ENCODE results near the gene PLEKHA8. TPM values are rescaled to one million over a fixed set of nuclear protein-coding genes. Genes with fewer than 3 reads are reported as not detected.
A peak's percentile ranks its signal among the peaks of the same experiment; 100 is the strongest.

The PLEKHA8 gene
- total RNA-seq, 2 donors from 2014 or later: 12.4 to 13.6 TPM

DNA sequence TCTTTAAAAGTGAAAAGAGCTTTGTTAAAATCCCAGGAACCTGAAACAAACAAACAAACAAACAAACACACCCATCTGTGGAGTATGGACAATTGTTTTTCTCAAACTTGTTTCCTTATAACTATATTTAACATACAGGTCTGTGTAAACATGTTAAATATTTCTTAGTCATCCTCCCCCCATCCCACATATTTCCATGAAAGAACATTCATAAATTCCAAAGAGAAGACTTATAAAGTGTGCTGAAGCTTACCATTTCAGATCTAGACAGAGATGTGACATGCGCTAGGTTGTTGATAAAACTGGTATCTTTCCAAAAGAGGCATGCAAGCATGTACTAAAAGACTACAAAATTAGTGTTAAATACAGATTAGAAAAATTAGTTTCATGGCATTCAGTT lies 8.3 kb upstream of the PLEKHA8 start:
- DNase-seq (no peak), ATAC-seq (peak; percentile 42)
- intact Hi-C loops (cut with DNase I, micrococcal nuclease): no loop called here

DNA sequence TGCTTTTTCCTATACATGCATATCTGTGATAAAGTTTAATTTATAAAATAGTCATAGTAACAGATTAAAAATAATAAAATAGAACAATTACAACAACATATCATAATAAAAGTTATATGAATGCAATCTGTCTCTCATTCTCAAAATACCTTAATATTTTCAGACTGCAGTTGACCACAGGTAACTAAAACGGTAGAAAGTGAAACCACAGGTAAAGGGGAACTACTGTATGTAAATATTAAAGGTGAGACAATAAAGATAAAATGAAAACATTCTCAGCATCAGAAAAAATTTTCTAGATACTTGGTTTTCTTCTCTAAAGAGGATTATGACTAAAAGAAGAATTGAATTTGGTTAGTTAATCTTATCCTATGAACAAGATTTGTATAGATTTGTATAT lies 7.7 kb upstream of the PLEKHA8 start:
- ATAC-seq: peak; percentile 35
- no peak for DNase-seq
- intact Hi-C loops (cut with DNase I, micrococcal nuclease): no loop called here

DNA sequence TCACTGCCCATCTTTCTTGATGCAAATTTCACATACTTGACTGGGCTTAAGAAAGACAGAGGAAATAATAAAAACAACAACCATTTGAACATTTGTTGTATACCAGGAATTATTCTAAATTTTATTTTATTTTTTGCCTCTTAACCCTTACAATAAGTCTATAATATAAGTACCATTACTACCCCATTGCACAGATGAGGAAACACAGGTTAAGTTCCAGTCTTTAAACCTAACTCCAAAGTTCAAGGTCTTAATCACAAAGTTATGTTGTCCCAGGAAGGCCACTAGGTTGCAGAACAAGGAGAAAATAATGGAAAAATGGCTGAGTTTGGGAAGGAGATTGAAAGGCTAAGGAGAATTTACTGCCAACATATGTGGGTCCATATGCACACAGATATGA lies 5.2 kb upstream of the PLEKHA8 start:
- ATAC-seq: no peak
- no peak for DNase-seq
- intact Hi-C loops (cut with DNase I, micrococcal nuclease): no loop called here

DNA sequence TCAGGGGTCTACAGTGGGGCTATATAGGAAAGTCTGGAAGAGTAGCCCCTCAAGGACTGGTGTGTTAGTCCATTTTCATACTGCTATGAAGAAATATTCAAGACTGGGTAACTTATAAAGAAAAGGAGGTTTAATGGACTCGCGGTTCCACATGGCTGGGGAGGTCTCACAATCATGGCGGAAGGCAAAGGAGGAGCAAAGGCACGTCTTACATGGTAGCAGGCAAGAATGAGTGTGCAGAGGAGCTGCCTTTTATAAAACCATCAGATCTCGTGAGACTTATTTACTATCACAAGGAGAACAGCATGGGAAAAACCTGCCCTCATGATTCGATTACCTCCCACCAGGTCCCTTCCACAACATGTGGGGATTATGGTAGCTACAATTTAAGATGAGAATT lies 4.7 kb upstream of the PLEKHA8 start:
- DNase-seq (no peak), ATAC-seq (no peak)
- intact Hi-C loops (cut with DNase I, micrococcal nuclease): no loop called here

DNA sequence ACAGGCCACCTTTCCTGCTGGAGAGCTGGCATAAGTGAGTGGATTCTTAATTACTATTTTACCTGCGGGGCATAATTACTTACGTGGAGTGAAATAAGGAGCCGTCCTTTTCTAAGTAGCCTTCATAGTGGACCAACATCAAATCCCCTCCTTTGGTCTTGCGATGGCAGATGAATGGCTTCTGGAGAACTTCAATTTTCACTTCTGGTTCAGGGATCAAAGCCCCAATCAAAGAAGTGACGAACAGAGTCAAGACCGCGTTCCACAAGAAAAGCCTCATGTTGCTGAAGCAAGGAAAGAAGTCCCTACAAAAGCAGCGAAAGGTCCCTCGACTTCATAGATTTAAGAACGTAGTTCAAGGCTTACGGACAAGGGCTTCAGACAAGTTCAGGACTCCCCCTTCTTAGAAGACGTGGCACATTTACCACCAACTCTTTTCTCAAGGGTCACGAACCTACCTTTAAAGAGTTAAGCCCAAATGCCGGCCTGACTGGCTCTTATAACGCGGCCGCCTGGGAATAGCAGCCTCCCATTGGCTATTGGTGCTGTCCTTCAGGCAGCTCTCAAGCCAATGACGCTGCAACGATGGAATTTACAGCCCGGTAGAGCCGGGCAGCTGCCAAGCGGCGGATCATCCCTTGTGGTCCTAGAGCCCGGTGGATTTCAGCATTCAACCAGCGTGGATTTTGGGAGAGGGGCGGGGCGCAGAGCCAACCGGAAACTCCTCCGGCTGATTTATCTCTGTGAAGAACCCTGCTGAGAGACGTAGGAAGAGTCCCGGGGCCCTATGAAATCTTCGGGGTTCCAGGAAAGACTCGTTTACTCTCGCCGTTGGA lies 1.8 kb upstream of the PLEKHA8 start, which contains the start of gene FKBP14:
Gene FKBP14 (minus strand): TSS at position 474 of the 836 bp plus-strand sequence. CDS start 194 bp downstream, at position 280.
- intact Hi-C loops (cut with DNase I, micrococcal nuclease): no loop called here

DNA sequence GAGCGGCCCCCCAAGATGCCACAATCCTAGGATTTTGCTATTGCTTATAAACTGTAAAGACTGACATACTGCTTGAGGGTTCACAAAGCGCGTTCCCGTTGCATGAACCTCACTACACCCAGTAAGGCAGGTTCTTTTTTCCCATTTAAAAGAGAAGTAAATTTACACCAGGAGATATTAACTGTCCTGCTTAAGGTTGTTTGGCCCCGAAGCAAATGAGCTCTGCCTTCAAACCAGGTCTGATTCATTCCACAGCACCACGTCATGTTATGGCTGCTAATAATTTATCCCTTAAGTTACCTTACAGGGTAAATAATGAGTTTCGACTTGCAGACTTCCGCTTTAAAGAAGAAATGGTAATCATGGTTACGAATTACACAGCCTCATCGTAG lies 1.2 kb upstream of the PLEKHA8 start:
- intact Hi-C loops (cut with DNase I, micrococcal nuclease): no loop called here
- DNase-seq (no peak), ATAC-seq (peak; percentile 48)

More for the DNA sequence above, 1.8 kb upstream of the PLEKHA8 start, which contains the start of gene FKBP14:
- ATAC-seq (peak; percentile 84), DNase-seq (peak; percentile 95 to 99)

DNA sequence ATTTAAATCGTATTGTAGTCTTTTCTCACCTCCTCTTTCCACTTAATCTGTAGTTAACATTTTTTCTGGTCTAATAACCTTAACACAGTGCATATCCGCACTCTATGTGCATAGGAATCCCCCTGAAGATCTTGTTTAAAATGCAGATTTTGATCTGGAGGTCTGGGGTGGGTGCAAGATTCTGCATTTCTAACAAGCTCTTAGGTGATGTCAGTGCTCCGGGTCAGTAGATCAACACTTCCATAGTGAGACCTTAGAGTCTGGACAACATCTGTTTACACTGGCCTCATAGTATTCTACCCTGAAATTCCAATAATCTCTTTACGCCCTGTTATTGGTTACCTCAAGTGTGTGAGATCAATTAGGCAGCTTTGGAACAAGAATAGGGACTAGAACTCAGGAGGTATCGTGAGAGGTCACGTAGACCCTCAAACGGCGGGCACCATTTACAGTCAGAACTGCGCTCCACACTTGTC lies 434 bp upstream of the PLEKHA8 start:
- intact Hi-C loops (cut with DNase I, micrococcal nuclease): no loop called here
- ATAC-seq (peak; percentile 1), DNase-seq (no peak)

DNA sequence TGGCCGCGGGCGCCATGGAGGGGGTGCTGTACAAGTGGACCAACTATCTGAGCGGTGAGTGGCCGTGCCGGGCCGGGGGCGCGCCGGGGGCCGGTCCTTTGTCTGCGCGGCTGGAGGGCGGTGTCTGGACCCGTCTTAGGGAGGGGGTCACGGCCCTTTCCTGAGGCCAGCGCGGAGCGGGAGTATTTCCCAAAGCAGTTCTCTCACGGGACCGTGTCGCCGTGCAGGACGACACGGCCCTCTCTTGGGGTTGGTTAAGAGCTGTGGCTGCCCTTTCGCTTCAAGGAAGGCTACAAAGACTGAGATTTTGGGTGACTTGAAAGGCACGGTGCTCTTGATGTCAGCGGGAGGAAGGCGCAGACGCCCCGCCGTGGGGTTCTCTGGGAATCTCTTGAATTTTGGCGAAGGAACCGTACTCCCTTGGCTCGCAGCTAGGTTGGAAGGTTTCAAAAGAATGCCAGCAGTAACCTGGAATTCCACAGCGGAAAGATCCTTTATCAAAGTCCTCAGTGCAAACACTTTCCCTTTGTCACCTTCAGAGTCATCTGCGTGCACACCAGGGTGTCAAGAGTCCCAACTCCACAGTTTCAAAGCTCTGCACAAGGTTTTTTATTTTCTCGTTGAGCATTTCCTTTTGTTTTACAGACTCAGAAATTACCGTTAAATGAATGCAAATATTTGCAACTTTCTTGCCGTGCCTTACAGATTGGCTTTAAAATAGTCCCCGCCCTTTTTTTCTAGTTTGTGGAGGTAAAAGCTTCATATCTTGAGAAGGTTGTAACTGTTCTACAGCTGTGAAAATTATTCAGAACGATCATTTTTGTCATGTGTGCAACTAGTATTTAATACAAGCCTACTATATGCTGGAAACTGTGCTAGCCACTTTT lies 780 bp downstream of the PLEKHA8 start:
- intact Hi-C loops (cut with DNase I, micrococcal nuclease): no loop called here
- peak; percentile 22 for ATAC-seq
- DNase-seq: peak in 1 of 2 donors; percentile 53

DNA sequence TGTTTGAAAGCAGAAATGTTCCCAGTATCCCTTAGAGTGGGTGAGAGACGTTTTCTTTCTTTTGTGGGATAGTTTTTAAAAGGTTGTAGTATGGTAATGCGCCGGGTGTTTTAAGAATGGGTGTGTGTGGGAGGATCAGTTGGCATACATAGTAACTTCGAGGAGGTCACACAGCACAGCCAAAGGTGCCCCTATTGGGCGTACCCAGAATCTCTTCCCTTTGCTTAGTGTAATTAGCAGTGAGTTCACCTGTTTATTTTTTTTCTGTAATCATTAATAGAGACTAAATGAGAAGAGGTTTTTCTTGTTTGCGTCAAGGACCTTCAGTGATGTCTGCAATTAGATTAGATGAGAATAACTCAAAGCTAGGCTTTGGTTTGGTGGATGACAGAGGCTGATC lies 1.5 kb downstream of the PLEKHA8 start:
- intact Hi-C loops (cut with DNase I, micrococcal nuclease): no loop called here
- ATAC-seq (no peak), DNase-seq (no peak)

DNA sequence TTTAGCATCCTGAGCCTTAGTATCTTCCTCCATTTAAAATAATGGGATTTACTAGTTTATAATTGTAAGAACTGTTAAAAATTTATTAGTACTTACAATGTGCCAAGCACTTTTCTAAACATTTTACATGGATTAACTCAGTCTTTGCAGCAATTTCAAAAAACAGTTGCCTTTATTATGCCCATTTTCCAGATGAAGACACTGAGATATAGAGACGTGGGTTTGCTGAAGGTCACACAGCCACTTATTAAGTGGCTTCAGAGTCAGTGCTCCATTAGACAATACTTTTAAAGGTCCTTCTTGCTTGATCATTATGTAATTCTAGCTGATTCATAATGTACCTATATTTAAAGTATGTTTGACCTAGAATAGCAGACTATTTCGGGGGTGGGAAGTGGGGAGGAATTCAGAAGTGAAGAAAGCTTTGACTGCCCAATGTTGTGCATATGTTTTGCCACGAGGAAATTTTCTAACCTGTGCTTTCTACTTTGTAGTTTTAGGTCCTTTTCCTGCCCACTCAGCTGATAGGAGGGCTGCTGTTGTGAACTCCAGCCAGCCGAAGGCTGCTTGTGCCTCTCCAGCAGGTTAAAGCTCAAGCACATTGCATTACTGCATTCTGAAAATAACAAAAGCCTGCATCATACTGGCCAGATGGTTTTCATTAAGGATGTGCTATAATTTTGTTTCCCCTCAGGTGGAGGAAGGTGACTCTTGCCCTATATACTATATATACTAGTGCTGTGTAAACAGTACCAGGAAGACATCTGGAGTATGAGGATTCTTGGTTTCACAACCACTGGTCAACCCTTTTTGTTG lies 4.3 kb downstream of the PLEKHA8 start:
- DNase-seq (no peak), ATAC-seq (peak; percentile 22)
- intact Hi-C loops (cut with DNase I, micrococcal nuclease): no loop called here

DNA sequence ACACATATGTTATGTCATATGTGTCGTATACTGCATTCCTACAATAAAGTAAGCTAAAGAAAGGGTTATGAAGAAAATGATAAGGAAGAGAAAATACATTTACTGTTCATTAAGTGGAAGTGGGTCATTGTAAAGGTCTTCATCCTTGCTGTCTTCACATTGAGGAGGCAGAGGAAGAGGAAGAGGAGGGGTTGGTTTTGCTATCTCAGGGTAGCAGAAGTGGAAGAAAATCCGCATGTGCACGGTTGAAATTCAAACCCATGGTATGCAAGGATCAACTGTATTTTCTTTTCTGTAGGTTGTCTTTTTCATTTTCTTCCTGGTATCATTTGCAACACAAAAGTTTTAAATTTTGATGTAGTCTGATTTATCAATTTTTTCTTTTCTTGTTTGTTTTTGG lies 6.3 kb downstream of the PLEKHA8 start:
- intact Hi-C loops (cut with DNase I, micrococcal nuclease): no loop called here
- DNase-seq (no peak), ATAC-seq (no peak)

DNA sequence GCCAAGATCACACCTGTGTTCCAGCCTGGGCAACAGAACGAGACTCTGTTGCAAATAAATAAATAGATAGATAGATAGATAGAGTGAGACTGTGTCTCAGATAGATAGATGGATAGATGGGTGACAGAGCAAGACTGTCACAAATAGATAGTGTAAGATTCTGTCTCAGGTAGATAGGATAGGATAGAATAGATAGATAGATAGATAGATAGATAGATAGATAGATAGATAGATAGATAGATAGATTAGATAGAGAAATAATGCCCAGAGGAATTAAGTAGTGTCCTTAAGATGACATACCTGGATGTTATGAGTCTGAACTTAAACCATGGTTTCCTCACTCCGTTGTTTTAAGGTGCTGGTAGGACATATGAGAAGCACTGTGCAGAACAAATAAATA lies 8.0 kb downstream of the PLEKHA8 start:
- ATAC-seq (no peak), DNase-seq (no peak)
- intact Hi-C loops (cut with DNase I, micrococcal nuclease): no loop called here

DNA sequence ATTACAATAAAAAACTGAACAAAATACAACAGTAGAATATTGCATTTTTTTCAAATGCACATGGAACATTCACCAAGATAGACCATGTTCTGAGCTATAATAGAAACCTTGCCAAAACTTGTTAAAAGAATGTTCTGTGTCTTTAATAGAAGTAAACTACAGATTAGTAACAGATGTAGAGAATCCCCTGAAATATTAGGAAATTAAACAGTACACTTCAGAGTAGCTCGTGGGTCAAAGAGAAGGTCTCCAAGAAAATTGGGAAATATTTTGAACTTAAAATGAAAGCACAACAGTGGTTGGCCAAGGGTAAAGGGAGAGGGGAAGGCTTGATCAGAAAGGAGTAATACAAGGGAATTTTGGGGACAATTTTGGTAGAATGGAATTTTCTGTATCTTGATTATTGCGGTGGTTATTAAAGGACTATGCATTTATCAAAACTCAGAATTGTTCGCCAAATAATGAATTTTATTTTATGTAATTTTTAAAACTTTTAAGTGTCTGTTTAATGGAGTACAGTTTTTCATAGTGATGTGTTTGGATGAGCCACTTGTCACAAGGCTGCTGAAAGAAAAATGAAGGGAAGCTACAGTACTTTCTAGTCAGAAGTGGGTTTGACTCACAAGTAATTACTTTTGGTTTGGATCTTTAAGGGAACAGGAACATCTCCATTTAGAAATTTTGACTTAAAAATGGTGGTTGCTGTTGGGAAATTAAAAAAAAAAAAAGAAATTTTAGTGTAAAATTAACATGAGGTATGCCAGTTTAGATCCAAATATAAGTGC lies 10.2 kb downstream of the PLEKHA8 start:
- intact Hi-C loops (cut with DNase I, micrococcal nuclease): no loop called here
- DNase-seq (no peak), ATAC-seq (no peak)

DNA sequence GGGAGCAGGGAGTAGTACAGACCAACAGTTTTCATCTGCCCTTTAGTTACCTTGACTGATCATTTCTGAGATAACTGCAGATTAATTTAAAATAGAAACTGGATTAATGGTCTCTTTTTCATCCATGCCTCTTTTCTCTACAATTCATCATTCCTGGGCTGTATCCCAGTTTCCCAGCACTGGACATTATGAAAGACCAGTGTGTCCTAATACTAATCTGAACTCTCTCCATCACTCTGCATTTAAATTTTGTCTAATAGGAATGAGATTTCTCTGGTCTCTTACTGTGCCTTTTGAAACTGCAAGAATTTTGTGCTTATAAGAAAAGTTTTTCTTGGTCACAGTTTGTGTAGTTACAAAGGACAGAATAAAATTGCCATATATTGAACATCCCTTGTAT lies 12.7 kb downstream of the PLEKHA8 start:
- no peak for DNase-seq
- intact Hi-C loops (cut with DNase I, micrococcal nuclease): no loop called here
- ATAC-seq: no peak

DNA sequence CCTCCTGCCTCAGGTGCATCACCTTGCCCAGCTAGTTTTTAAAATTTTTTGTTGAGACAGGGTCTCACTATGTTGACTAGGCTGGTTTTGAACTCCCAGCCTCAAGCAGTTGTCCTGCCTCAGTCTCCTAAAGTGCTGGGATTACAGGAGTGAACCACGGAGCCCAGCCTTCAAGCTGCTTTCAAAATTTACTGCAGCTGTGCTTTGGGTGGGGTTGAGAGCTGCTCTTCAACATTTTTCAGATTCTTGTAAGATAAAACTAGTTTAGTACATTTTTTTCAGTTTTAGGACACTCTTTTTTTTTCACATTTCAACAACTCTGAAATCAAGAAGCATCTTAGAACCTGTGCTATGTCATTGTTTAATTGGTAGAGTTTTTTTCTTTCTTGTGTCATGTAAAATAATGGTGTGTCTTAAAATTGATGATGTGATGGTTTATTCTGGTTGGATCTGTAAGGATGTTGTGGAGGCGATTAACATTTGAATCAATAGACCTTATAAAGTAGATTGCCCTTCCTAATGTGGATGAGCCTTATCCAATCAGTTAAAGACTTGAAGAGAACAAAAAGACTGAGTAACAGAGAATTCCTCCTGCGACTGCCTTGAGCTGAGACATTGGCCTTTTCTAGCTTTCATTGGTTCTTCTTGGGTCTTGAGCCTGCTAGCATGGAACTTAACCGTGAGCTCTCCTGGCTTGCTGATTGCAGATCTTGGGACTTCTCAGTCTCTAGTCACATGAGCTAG lies 13.5 kb downstream of the PLEKHA8 start:
- ATAC-seq (no peak), DNase-seq (no peak)
- intact Hi-C loops (cut with DNase I, micrococcal nuclease): no loop called here

DNA sequence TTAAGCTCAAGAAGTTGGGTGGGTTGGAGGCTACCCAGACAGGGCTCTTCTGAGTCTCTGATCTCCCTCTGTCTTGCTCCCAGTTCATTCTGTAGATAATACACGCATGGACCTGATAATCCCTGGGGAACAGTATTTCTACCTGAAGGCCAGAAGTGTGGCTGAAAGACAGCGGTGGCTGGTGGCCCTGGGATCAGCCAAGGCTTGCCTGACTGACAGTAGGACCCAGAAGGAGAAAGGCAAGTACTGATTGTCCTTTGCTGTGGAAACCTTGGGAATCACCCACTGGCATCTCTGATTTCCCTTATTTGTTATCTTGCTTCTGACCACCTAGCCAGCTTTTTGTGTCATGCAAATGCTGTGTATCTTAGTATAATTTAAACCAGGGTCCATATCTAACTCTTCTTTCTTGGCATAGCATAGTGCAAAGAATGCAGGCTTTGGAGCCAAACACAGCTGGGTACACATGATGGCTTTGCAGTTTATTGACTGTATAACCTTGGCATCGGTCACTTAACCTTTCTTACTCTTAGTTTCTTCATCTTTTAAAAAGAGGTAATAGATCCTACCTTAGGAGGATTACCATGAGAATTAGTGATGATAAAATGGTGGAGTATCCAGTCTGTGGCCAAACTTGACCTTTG lies 18.0 kb downstream of the PLEKHA8 start:
- no peak for DNase-seq
- ATAC-seq: no peak
- intact Hi-C loops (cut with DNase I, micrococcal nuclease): no loop called here

DNA sequence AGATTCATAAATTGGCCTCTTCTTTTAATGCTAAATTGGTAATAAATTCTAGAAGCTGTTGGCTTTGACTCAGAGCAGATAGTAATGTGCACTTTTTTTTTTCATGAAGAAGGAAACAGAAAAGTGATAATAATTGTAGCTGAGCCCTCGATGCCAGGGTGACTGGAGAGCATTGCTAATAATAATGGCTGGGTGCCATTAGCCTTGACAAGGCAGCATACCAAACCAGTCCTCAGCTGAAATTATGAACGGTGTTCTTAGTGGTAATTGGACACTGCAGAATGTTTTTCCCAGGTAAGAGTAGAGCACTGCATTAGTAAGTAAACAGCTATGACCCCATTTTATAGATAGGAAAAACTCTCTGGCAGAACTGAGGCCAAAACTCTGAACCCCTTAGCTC lies 18.9 kb downstream of the PLEKHA8 start:
- DNase-seq (no peak), ATAC-seq (no peak)
- intact Hi-C loops (cut with DNase I, micrococcal nuclease): no loop called here

All from left colon (tissue), 2 donors.